ENCODE data around the gene BNC2.

The BNC2 gene

GRCh38 chr9:16624744-16625117, 245.7 kb downstream of the BNC2 start:
- TF ChIP-seq FOXA1 (IDR thresholded peaks at IDR 0.05) (no peak), ELF4 (IDR thresholded peaks at IDR 0.05) (no peak), NFRKB (IDR thresholded peaks at IDR 0.05) (no peak), FOXM1 (IDR thresholded peaks at IDR 0.05; ENCODE audit: borderline replicate concordance) (no peak), ZNF384 (IDR thresholded peaks at IDR 0.05) (no peak), LEF1 (IDR thresholded peaks at IDR 0.05; ENCODE audit: borderline replicate concordance) (no peak), SUZ12 (IDR thresholded peaks at IDR 0.05) (no peak), SP1 (IDR thresholded peaks at IDR 0.05) (no peak), TARDBP (IDR thresholded peaks at IDR 0.05) (no peak), ARNT (IDR thresholded peaks at IDR 0.05) (no peak), L3MBTL2 (conservative IDR thresholded peaks at IDR 0.05) (no peak), HDGF (IDR thresholded peaks at IDR 0.05; ENCODE audit: borderline replicate concordance) (no peak)
- DNase-seq (ENCODE audit: extremely low spot score) = no peak
- ChIA-PET POLR2A (no interaction called here), CTCF (no interaction called here)

- ChIA-PET POLR2A (no interaction called here), CTCF (no interaction called here)
- TF ChIP-seq NFRKB (IDR thresholded peaks at IDR 0.05) (no peak), SUZ12 (IDR thresholded peaks at IDR 0.05) (no peak)
- no peak for DNase-seq (ENCODE audit: extremely low spot score)
These were observed 246.3 kb downstream of the BNC2 start for GRCh38 chr9:16623989-16624743.

DNA sequence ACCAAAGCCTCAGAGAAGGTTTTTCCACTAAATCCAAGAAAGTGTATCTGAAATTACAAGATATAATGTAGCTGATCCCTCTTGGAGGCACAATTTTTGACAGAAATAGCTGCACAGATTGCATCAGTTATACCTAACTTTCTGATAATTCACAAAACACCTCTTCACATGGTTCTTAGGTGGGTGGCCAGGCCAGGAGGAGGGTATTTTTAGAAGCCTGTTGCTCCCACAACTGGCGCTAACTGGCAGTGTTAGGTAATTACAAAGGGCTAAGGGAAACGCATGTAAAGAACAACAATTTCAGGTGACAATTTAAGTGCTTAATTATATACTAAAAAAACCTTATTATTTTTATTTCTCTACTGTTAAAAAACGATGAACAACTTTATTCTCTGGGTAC, 247.9 kb downstream of the BNC2 start:
- TF ChIP-seq LEF1 (IDR thresholded peaks at IDR 0.05; ENCODE audit: borderline replicate concordance) (no peak), ELF4 (IDR thresholded peaks at IDR 0.05) (no peak), L3MBTL2 (conservative IDR thresholded peaks at IDR 0.05) (no peak), NFRKB (IDR thresholded peaks at IDR 0.05) (no peak), SP1 (IDR thresholded peaks at IDR 0.05) (no peak), HDGF (IDR thresholded peaks at IDR 0.05; ENCODE audit: borderline replicate concordance) (no peak), SUZ12 (IDR thresholded peaks at IDR 0.05) (no peak), TARDBP (IDR thresholded peaks at IDR 0.05) (no peak), BHLHE40 (IDR thresholded peaks at IDR 0.05; ENCODE audit: borderline replicate concordance) (no peak), FOXK2 (IDR thresholded peaks at IDR 0.05) (no peak), ARNT (IDR thresholded peaks at IDR 0.05) (no peak), FOXA1 (IDR thresholded peaks at IDR 0.05) (no peak), FOXM1 (IDR thresholded peaks at IDR 0.05; ENCODE audit: borderline replicate concordance) (no peak), ZNF384 (IDR thresholded peaks at IDR 0.05) (no peak), CTBP1 (IDR thresholded peaks at IDR 0.05; ENCODE audit: borderline replicate concordance) (no peak)
- TF ChIP-seq, protein P1, sequence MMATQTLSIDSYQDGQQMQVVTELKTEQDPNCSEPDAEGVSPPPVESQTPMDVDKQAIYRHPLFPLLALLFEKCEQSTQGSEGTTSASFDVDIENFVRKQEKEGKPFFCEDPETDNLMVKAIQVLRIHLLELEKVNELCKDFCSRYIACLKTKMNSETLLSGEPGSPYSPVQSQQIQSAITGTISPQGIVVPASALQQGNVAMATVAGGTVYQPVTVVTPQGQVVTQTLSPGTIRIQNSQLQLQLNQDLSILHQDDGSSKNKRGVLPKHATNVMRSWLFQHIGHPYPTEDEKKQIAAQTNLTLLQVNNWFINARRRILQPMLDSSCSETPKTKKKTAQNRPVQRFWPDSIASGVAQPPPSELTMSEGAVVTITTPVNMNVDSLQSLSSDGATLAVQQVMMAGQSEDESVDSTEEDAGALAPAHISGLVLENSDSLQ (IDR thresholded peaks at IDR 0.05) = no peak
- ChIA-PET POLR2A (no interaction called here), CTCF (interaction anchor here (1.0 kb wide), 1 partner anchor 14 kb away, joined by 3 read pairs; no protein-coding TSS in a partner anchor)
- no peak for DNase-seq (ENCODE audit: extremely low spot score)

GRCh38 chr9:16619914-16620520, 250.5 kb downstream of the BNC2 start:
- ChIA-PET POLR2A (no interaction called here), CTCF (no interaction called here)

DNA sequence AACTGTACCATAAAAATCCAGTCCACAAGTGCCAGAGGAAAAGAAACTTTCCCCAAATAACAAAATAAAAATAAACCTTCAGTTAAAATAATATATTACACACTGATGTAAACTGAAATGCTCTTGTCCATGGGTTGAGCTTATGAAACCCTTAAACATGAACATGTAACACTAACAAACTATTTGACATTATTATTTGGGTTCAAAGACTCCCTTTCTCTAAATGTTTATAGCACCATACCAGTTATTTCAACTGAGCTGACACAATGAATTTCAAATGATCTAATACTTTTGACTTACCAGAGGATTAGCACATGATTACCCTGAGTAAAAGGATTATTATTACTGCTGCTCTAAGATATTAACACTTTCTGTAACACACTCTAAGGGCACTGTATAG, 251.1 kb downstream of the BNC2 start:
- no peak for TF ChIP-seq ELF4 (IDR thresholded peaks at IDR 0.05)
- no peak for TF ChIP-seq FOXK2 (IDR thresholded peaks at IDR 0.05)
- TF ChIP-seq NFRKB (IDR thresholded peaks at IDR 0.05) = no peak
- TF ChIP-seq, protein P1 (IDR thresholded peaks at IDR 0.05) = no peak
- no peak for TF ChIP-seq FOXA1 (IDR thresholded peaks at IDR 0.05)
- TF ChIP-seq SUZ12 (IDR thresholded peaks at IDR 0.05) = no peak
- TF ChIP-seq BHLHE40 (IDR thresholded peaks at IDR 0.05; ENCODE audit: borderline replicate concordance) = no peak
- no peak for TF ChIP-seq ZNF384 (IDR thresholded peaks at IDR 0.05)
- no peak for DNase-seq (ENCODE audit: extremely low spot score)
- CTCF ChIA-PET = no interaction called here
- POLR2A ChIA-PET = no interaction called here

More at GRCh38 chr9:16619914-16620520, 250.5 kb downstream of the BNC2 start:
- DNase-seq (ENCODE audit: extremely low spot score) = no peak
- TF ChIP-seq SUZ12 (IDR thresholded peaks at IDR 0.05) = no peak
- TF ChIP-seq FOXM1 (IDR thresholded peaks at IDR 0.05; ENCODE audit: borderline replicate concordance) = no peak
- TF ChIP-seq SP1 (IDR thresholded peaks at IDR 0.05) = no peak
- TF ChIP-seq NFRKB (IDR thresholded peaks at IDR 0.05) = no peak
- TF ChIP-seq, protein P1 (IDR thresholded peaks at IDR 0.05) = no peak
- no peak for TF ChIP-seq BHLHE40 (IDR thresholded peaks at IDR 0.05; ENCODE audit: borderline replicate concordance)
- no peak for TF ChIP-seq TARDBP (IDR thresholded peaks at IDR 0.05)
- no peak for TF ChIP-seq CTBP1 (IDR thresholded peaks at IDR 0.05; ENCODE audit: borderline replicate concordance)
- TF ChIP-seq ZNF384 (IDR thresholded peaks at IDR 0.05) = no peak
- TF ChIP-seq FOXA1 (IDR thresholded peaks at IDR 0.05) = no peak
- no peak for TF ChIP-seq HDGF (IDR thresholded peaks at IDR 0.05; ENCODE audit: borderline replicate concordance)
- no peak for TF ChIP-seq LEF1 (IDR thresholded peaks at IDR 0.05; ENCODE audit: borderline replicate concordance)
- no peak for TF ChIP-seq L3MBTL2 (conservative IDR thresholded peaks at IDR 0.05)
- no peak for TF ChIP-seq ARNT (IDR thresholded peaks at IDR 0.05)
- no peak for TF ChIP-seq FOXK2 (IDR thresholded peaks at IDR 0.05)
- TF ChIP-seq ELF4 (IDR thresholded peaks at IDR 0.05) = no peak

DNA sequence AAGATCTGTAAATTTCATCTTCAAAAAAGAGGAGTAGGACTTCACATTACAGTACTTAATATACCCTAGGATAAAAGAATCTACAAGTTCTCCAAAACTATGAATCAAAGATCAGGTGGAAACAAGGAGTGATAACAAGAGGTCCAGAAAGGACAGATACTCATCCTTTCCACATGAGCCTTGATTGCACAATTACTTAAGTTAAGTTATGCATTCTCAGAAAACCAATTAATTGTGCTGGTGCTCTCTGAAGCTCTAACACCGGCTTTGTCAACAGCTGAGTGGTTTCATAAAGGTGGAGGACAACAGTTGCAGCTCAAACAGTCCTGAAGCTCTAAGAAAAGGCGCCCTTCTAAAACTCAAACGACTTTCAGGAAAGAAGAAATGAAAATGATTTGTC, 251.9 kb downstream of the BNC2 start:
- DNase-seq (ENCODE audit: extremely low spot score) = no peak
- CTCF ChIA-PET = no interaction called here
- POLR2A ChIA-PET = no interaction called here
- no peak for TF ChIP-seq TARDBP (IDR thresholded peaks at IDR 0.05)
- TF ChIP-seq SP1 (IDR thresholded peaks at IDR 0.05) = no peak
- TF ChIP-seq FOXA1 (IDR thresholded peaks at IDR 0.05) = no peak
- TF ChIP-seq ARNT (IDR thresholded peaks at IDR 0.05) = no peak
- no peak for TF ChIP-seq FOXK2 (IDR thresholded peaks at IDR 0.05)
- TF ChIP-seq, protein P1 (IDR thresholded peaks at IDR 0.05) = no peak
- TF ChIP-seq BHLHE40 (IDR thresholded peaks at IDR 0.05; ENCODE audit: borderline replicate concordance) = no peak
- no peak for TF ChIP-seq ZNF384 (IDR thresholded peaks at IDR 0.05)
- TF ChIP-seq ELF4 (IDR thresholded peaks at IDR 0.05) = no peak
- no peak for TF ChIP-seq HDGF (IDR thresholded peaks at IDR 0.05; ENCODE audit: borderline replicate concordance)
